ENCODE measurements around the gene KRTAP4-2.
"Not testable (repeated sequence)": the region's sequence is repeated elsewhere in the genome, so short reads cannot be mapped to it uniquely, and the experiment has no call there.

KRTAP4-2 gene

DNA sequence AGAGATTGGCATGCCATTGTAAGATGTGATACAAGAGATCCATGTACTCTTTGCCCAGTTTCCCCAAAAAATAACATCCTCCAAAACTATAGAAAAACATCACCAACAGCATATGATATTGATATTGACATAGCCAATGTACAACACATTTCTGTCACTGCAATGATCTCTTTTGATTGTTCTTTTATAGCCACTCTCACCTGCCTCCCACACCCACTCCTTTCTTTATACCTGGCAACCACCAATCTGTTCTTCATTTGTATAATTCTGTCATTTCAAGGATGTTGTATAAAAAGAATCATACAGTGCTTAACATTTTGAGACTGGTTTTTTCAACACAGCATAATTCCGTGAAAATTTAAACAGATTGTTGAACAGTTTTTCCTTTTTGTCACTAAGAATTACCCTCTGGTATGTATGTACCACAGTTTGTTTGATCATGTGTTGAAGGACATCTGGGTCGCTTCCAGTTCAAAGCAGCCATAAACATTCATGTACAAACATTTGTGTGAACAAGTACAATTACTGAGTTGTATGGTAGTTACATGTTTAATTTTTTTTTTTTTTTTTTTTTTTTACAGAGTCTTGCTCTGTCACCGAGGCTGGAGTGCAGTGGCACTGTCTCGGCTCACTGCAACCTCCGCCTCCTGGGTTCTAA lies 21.5 kb upstream of the KRTAP4-2 start:
- ChIA-PET CTCF (no interaction called here), POLR2A (no interaction called here)
- TF ChIP-seq CTCF (IDR thresholded peaks at IDR 0.05; ENCODE audit: control extremely low read depth, extremely low read depth, low read depth, missing control alignments) = no peak
- DNase-seq (ENCODE audit: extremely low spot score) = no peak

- ChIA-PET POLR2A (no interaction called here), CTCF (no interaction called here)
These were observed 18.0 kb upstream of the KRTAP4-2 start for GRCh38 chr17:41196068-41196467.

DNA sequence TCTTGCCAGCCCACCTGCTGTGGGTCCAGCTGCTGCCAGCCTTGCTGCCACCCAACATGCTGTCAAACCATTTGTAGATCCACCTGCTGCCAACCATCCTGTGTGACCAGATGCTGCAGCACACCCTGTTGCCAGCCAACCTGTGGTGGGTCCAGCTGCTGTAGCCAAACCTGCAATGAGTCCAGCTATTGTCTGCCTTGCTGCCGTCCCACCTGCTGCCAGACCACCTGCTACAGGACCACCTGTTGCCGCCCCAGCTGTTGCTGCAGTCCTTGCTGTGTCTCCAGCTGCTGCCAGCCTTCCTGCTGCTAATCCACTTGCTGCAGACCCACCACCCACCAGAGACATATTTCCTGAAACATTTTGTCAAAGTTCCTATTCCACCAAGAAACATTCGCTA lies 12.3 kb upstream of the KRTAP4-2 start:
- no peak for DNase-seq (ENCODE audit: extremely low spot score)
- ChIA-PET CTCF (no interaction called here), POLR2A (no interaction called here)
- TF ChIP-seq CTCF (IDR thresholded peaks at IDR 0.05; ENCODE audit: control extremely low read depth, extremely low read depth, low read depth, missing control alignments) = no peak

More at GRCh38 chr17:41196068-41196467, 18.0 kb upstream of the KRTAP4-2 start:
- no peak for DNase-seq (ENCODE audit: extremely low spot score)
- TF ChIP-seq CTCF (IDR thresholded peaks at IDR 0.05; ENCODE audit: control extremely low read depth, extremely low read depth, low read depth, missing control alignments) = no peak

- CTCF ChIA-PET; POLR2A ChIA-PET; DNase-seq (ENCODE audit: extremely low spot score): not testable (repeated sequence)
These were observed 11.9 kb upstream of the KRTAP4-2 start, which contains the start of gene KRTAP9-1 for GRCh38 chr17:41189837-41190318. Gene KRTAP9-1, plus strand, starts transcription at chr17:41189887. Its CDS starts 0 bp downstream, at chr17:41189887.

- no peak for DNase-seq (ENCODE audit: extremely low spot score)
- ChIA-PET CTCF (no interaction called here), POLR2A (no interaction called here)
- no peak for TF ChIP-seq CTCF (IDR thresholded peaks at IDR 0.05; ENCODE audit: control extremely low read depth, extremely low read depth, low read depth, missing control alignments)
These were observed 8.9 kb upstream of the KRTAP4-2 start for GRCh38 chr17:41186872-41187271.

DNA sequence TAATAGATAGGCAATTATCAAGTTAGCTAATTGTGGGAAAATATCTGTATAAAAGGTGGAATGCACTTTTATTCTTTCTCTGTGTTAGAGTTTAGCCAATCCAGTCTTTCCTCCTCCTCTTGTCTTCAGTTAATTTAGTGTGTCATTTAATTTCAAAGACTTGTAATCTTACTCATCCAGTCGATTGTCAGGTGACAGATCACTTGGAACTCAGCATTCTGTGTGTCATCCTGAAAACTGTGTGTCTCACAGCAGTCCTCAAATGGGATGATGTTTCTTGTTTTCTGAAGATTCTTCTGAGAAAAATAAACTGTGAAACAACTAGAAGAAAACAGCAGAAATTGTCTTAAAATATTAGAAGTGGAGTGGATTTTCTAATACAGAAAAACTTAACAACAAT lies 7.0 kb upstream of the KRTAP4-2 start:
- ChIA-PET CTCF (no interaction called here), POLR2A (no interaction called here)
- TF ChIP-seq CTCF (IDR thresholded peaks at IDR 0.05; ENCODE audit: control extremely low read depth, extremely low read depth, low read depth, missing control alignments) = no peak
- no peak for DNase-seq (ENCODE audit: extremely low spot score)

- ChIA-PET POLR2A (no interaction called here), CTCF (no interaction called here)
- no peak for DNase-seq (ENCODE audit: extremely low spot score)
- TF ChIP-seq CTCF (IDR thresholded peaks at IDR 0.05; ENCODE audit: control extremely low read depth, extremely low read depth, low read depth, missing control alignments) = no peak
These were observed 6.5 kb upstream of the KRTAP4-2 start, which contains the start of gene KRTAP4-1 for GRCh38 chr17:41184480-41184961. Gene KRTAP4-1, minus strand, starts transcription at chr17:41184911. Its CDS starts 57 bp downstream, at chr17:41184854.

All from GM10248 (cell line).